Liver (tissue), 3 donors: ENCODE measurements around the gene COX10.

Experiments
- EGR1 ChIP-seq, 2 donors: IDR thresholded peaks; 2 replicates each; pipeline ENCODE4 v1.6.1; 2016 to 2018; ENCODE audit warnings: antibody characterized with exemption in 2 of 2, low read depth in 2 of 2
- GABPA ChIP-seq, 2 donors: IDR thresholded peaks in 1 of 2; conservative IDR thresholded peaks in 1 of 2; 2 replicates each; pipeline ENCODE4 v1.6.1; 2016; ENCODE audit warnings: antibody characterized with exemption in 2 of 2, mild to moderate bottlenecking in 1 of 2, moderate library complexity in 1 of 2
- HNF4A ChIP-seq, 2 donors: conservative IDR thresholded peaks; 2 replicates each; pipeline ENCODE4 v1.6.1; 2016; ENCODE audit warnings: antibody characterized with exemption in 2 of 2, mild to moderate bottlenecking in 2 of 2
- REST ChIP-seq: IDR thresholded peaks from 2 replicates; pipeline ENCODE4 v1.6.1; 2016; ENCODE audit warnings: antibody characterized with exemption, mild to moderate bottlenecking
- TAF1 ChIP-seq: conservative IDR thresholded peaks from 2 replicates; pipeline ENCODE4 v1.6.1; 2016; ENCODE audit warnings: antibody characterized with exemption, mild to moderate bottlenecking
- YY1 ChIP-seq: IDR thresholded peaks from 2 replicates; pipeline ENCODE4 v1.6.1; 2016; ENCODE audit warnings: antibody characterized with exemption, mild to moderate bottlenecking
- TF ChIP-seq, protein P1 (sequence below): fragments of 150-350 bp; IDR thresholded peaks from 2 replicates; pipeline ENCODE4 v1.5.1; 2017; ENCODE audit warnings: improper control_type of control experiment, low read depth, low read length; ENCODE audit not compliant: missing input control
- donor health status: healthy.
- donor health status: healthy.

DNA sequence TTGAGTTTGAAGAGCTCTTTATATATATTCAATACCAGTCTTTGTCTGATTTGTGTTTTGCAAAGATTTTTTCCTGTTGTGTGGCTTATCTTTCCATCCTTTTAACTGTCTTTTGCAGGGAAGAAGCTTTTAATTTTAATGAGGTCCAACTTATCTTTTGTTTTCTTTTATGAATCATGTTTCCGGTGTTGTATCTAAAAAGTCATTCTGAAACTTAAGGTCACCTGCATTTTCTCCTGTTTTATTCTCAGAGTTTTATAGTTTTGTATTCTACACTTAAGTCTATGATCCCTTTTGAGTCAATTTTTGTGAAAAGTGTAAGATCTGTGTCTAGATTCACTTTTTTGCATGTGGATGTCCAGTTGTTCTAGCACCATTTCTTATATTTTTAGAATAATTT, 24.6 kb upstream of the COX10 start:
- TF ChIP-seq REST: no peak
- no peak for TF ChIP-seq GABPA (IDR thresholded peaks at IDR 0.05 in 1 of 2, conservative IDR thresholded peaks at IDR 0.05 in 1 of 2)
- TF ChIP-seq, protein P1, sequence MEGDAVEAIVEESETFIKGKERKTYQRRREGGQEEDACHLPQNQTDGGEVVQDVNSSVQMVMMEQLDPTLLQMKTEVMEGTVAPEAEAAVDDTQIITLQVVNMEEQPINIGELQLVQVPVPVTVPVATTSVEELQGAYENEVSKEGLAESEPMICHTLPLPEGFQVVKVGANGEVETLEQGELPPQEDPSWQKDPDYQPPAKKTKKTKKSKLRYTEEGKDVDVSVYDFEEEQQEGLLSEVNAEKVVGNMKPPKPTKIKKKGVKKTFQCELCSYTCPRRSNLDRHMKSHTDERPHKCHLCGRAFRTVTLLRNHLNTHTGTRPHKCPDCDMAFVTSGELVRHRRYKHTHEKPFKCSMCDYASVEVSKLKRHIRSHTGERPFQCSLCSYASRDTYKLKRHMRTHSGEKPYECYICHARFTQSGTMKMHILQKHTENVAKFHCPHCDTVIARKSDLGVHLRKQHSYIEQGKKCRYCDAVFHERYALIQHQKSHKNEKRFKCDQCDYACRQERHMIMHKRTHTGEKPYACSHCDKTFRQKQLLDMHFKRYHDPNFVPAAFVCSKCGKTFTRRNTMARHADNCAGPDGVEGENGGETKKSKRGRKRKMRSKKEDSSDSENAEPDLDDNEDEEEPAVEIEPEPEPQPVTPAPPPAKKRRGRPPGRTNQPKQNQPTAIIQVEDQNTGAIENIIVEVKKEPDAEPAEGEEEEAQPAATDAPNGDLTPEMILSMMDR: no peak
- no peak for TF ChIP-seq HNF4A (conservative IDR thresholded peaks at IDR 0.05)
- TF ChIP-seq YY1: no peak
- TF ChIP-seq TAF1: no peak
- no peak for TF ChIP-seq EGR1 (IDR thresholded peaks at IDR 0.05; ENCODE audit: low read depth in 2 of 2)
